ENCODE measurements around the gene CFAP119. TPM values are rescaled to one million over a fixed set of nuclear protein-coding genes. Genes with fewer than 3 reads are reported as not detected.
A peak's percentile ranks its signal among the peaks of the same experiment; 100 is the strongest.

CFAP119 gene
- total RNA-seq, 1 donor: 2.9 TPM

DNA sequence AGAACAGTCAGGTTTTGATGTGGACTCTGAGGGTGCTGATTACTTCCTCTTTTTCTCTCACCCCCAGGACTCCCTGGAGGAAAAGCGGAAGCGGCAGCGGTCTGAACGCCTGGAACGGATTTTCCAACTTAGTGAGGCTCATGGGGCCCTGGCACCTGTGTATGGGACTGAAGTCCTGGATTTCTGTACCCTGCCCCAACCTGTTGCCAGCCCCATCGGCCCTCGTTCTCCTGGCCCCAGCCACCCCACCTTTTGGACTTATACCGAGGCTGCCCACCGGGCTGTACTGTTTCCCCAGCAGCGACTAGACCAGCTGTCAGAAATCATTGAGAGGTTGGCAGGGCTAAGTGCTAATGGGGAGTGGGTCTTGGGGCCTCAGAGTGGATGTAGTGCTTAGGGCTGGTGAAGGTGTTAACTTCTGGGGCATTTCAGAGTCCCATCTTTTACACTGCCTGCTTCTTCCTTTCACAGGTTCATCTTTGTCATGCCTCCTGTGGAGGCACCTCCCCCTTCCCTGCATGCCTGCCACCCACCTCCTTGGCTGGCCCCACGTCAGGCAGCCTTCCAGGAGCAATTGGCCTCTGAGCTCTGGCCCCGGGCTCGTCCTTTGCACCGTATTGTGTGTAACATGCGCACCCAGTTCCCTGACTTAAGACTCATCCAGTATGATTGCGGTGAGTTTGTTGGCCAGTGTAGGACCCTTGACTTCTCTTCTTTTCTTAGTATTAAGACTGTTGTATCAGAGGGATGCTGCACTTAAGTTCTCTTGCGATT lies 32.8 kb downstream of the CFAP119 start:
- Histone ChIP-seq H3K4me2 (ENCODE audit: insufficient read depth, low read length) (no peak overlapping the region), H3K4me1 (ENCODE audit: insufficient read depth, low read length) (no peaks in the 10 kb centered on the region), H3K27ac (ENCODE audit: low read depth, low read length) (no peak overlapping the region), H3K27me3 (ENCODE audit: insufficient read depth, low read length) (no peaks in the 10 kb centered on the region), H2AFZ (ENCODE audit: low read length) (no peak overlapping the region), H3K36me3 (ENCODE audit: insufficient read depth, low read length) (peaks cover 82% of the 10 kb centered on the region), H3K4me3 (ENCODE audit: insufficient read depth, low read length) (no peak overlapping the region), H4K20me1 (ENCODE audit: insufficient read depth, low read length) (peaks cover 7% of the 10 kb centered on the region), H3K79me2 (ENCODE audit: insufficient read depth, low read length) (peaks cover 31% of the 10 kb centered on the region), H3K9me3 (ENCODE audit: low read depth, low read length) (no peaks in the 10 kb centered on the region)
- peak; percentile 60 for DNase-seq (ENCODE audit: insufficient read length, low spot score, missing footprints)
- TF ChIP-seq CTCF (IDR thresholded peaks at IDR 0.05; ENCODE audit: extremely low read depth, low read depth, low read length): no peak

DNA sequence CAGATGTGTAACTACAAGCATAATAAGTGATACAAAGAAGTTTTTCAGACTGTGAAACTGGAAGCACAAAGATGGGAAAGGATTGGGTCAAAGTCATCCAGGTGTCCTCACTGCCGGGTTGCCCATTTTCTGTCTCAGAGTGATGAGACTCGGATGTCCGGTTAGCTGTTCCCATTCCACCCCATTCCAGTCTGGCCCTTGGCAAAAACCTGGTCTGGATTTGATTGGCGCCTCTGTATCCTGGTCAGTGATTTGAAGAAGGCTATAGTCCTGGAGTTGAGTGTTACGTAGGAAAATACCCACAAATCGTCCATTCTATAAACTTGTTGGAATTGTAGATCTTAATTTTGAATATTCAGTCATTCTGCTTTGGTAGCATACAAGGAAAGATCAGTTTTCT lies 33.5 kb downstream of the CFAP119 start:
- Histone ChIP-seq H4K20me1 (ENCODE audit: insufficient read depth, low read length) (peaks cover 7% of the 10 kb centered on the region), H3K4me3 (ENCODE audit: insufficient read depth, low read length) (no peak overlapping the region), H3K79me2 (ENCODE audit: insufficient read depth, low read length) (peaks cover 31% of the 10 kb centered on the region), H3K27ac (ENCODE audit: low read depth, low read length) (no peak overlapping the region), H3K27me3 (ENCODE audit: insufficient read depth, low read length) (no peaks in the 10 kb centered on the region), H3K36me3 (ENCODE audit: insufficient read depth, low read length) (peaks cover 83% of the 10 kb centered on the region), H2AFZ (ENCODE audit: low read length) (no peak overlapping the region), H3K4me1 (ENCODE audit: insufficient read depth, low read length) (no peaks in the 10 kb centered on the region), H3K4me2 (ENCODE audit: insufficient read depth, low read length) (no peak overlapping the region), H3K9me3 (ENCODE audit: low read depth, low read length) (no peaks in the 10 kb centered on the region)
- TF ChIP-seq CTCF (IDR thresholded peaks at IDR 0.05; ENCODE audit: extremely low read depth, low read depth, low read length): no peak
- peak; percentile 63 for DNase-seq (ENCODE audit: insufficient read length, low spot score, missing footprints)

GRCh38 chr16:30725418-30725792 lies 36.5 kb downstream of the CFAP119 start:
- Histone ChIP-seq H3K79me2 (ENCODE audit: insufficient read depth, low read length) (peaks cover 37% of the 10 kb centered on the region), H3K36me3 (ENCODE audit: insufficient read depth, low read length) (peaks cover 89% of the 10 kb centered on the region), H3K4me2 (ENCODE audit: insufficient read depth, low read length) (no peak overlapping the region), H3K4me3 (ENCODE audit: insufficient read depth, low read length) (no peak overlapping the region), H4K20me1 (ENCODE audit: insufficient read depth, low read length) (peaks cover 10% of the 10 kb centered on the region), H3K27me3 (ENCODE audit: insufficient read depth, low read length) (no peaks in the 10 kb centered on the region), H3K4me1 (ENCODE audit: insufficient read depth, low read length) (no peaks in the 10 kb centered on the region), H3K9me3 (ENCODE audit: low read depth, low read length) (no peaks in the 10 kb centered on the region), H3K27ac (ENCODE audit: low read depth, low read length) (no peak overlapping the region), H2AFZ (ENCODE audit: low read length) (no peak overlapping the region)
- TF ChIP-seq CTCF (IDR thresholded peaks at IDR 0.05; ENCODE audit: extremely low read depth, low read depth, low read length): no peak
- peak; percentile 56 for DNase-seq (ENCODE audit: insufficient read length, low spot score, missing footprints)

DNA sequence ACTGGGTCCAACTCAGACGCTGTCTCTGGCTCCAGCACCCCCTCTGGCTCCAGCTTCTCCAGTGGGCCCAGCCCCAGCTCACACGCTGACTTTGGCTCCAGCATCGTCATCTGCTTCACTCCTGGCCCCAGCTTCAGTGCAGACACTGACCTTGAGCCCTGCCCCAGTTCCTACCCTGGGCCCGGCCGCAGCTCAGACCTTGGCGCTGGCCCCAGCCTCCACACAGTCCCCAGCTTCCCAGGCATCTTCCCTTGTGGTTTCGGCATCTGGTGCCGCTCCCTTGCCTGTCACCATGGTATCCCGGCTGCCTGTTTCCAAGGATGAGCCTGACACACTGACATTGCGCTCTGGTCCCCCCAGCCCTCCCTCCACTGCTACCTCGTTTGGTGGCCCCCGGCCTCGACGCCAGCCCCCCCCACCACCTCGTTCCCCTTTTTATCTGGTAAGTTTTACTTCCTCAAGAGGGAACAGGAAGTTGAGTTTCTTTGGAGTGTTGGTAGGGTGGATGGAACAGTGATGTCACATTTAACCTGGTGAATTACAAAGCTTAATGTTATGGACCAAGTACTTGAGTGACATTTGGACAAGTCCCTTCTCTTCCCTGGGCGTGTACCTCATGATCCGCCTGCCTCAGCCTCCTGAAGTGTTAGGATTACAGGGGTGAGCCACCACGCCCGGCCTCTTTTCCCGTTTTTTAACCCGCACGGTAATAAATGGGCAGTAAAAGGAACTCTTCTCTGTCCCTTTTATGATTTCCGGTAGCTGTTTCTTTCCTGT lies 37.0 kb downstream of the CFAP119 start:
- no peak for TF ChIP-seq CTCF (IDR thresholded peaks at IDR 0.05; ENCODE audit: extremely low read depth, low read depth, low read length)
- H3K27ac ChIP-seq (ENCODE audit: low read depth, low read length): no peak overlapping the region
- H3K36me3 ChIP-seq (ENCODE audit: insufficient read depth, low read length): peaks cover 90% of the 10 kb centered on the region
- peaks cover 42% of the 10 kb centered on the region for H3K79me2 ChIP-seq (ENCODE audit: insufficient read depth, low read length)
- H2AFZ ChIP-seq (ENCODE audit: low read length): no peak overlapping the region
- H3K4me3 ChIP-seq (ENCODE audit: insufficient read depth, low read length): no peak overlapping the region
- H3K27me3 ChIP-seq (ENCODE audit: insufficient read depth, low read length): no peaks in the 10 kb centered on the region
- no peak overlapping the region for H3K4me2 ChIP-seq (ENCODE audit: insufficient read depth, low read length)
- H4K20me1 ChIP-seq (ENCODE audit: insufficient read depth, low read length): peaks cover 15% of the 10 kb centered on the region
- DNase-seq (ENCODE audit: insufficient read length, low spot score, missing footprints): peak; percentile 79
- H3K9me3 ChIP-seq (ENCODE audit: low read depth, low read length): no peaks in the 10 kb centered on the region
- H3K4me1 ChIP-seq (ENCODE audit: insufficient read depth, low read length): no peaks in the 10 kb centered on the region
